C4-2B (cell line): ENCODE results near the gene AK9.
"Not testable (repeated sequence)": the region's sequence is repeated elsewhere in the genome, so short reads cannot be mapped to it uniquely, and the experiment has no call there.

Experiments
- H3K27ac ChIP-seq: fragments of 450-650 bp; 2 replicates; pipeline ENCODE4 v1.5.1; 2017
- ZFX ChIP-seq: fragments of 450-650 bp; IDR thresholded peaks from 2 replicates; pipeline ENCODE4 v1.6.1; 2017
- TF ChIP-seq, protein P1 (sequence below): fragments of 450-650 bp; conservative IDR thresholded peaks from 2 replicates; pipeline ENCODE4 v1.5.1; 2017; ENCODE audit warnings: mild to moderate bottlenecking

AK9 gene

DNA sequence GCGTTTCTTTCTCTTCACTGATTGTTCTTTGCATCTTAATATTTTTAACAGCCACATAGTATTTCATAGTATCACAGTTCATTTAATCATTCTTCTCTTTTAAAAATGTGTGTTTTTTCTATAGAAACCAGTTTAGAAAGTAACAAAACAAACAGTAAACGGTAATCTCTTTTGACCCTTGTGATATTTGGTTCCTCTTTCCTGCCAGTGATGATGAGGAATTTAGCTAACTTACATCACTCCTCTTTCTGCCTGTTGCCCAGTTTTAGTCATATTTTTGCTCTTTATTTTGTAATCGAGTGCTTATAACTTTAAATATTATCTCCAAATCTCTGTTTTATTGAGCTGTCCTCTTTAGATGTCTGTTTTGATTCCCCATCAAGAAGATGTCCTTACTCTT lies 169.9 kb downstream of the AK9 start:
- TF ChIP-seq, protein P1, sequence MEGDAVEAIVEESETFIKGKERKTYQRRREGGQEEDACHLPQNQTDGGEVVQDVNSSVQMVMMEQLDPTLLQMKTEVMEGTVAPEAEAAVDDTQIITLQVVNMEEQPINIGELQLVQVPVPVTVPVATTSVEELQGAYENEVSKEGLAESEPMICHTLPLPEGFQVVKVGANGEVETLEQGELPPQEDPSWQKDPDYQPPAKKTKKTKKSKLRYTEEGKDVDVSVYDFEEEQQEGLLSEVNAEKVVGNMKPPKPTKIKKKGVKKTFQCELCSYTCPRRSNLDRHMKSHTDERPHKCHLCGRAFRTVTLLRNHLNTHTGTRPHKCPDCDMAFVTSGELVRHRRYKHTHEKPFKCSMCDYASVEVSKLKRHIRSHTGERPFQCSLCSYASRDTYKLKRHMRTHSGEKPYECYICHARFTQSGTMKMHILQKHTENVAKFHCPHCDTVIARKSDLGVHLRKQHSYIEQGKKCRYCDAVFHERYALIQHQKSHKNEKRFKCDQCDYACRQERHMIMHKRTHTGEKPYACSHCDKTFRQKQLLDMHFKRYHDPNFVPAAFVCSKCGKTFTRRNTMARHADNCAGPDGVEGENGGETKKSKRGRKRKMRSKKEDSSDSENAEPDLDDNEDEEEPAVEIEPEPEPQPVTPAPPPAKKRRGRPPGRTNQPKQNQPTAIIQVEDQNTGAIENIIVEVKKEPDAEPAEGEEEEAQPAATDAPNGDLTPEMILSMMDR = no peak
- no peak for TF ChIP-seq ZFX
- no peak overlapping the region for H3K27ac ChIP-seq

DNA sequence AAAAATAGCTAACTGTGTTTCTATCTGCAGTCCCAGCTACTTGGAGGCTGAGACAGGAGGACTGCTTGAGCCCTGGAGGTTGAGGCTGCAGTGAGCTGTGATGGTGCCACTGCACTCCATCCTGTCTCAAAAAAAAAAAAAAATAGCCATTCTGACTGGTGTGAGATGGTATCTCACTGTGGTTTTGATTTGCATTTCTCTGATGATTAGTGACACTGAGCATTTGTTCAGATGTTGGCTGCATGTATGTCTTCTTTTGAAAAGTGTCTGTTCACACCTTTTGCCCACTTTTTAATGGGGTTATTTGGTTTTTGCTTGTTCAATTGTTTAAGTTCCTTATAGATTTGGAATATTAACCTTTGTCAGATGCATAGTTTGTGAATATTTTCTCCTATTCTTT lies 171.4 kb downstream of the AK9 start:
- H3K27ac ChIP-seq = not testable (repeated sequence)

DNA sequence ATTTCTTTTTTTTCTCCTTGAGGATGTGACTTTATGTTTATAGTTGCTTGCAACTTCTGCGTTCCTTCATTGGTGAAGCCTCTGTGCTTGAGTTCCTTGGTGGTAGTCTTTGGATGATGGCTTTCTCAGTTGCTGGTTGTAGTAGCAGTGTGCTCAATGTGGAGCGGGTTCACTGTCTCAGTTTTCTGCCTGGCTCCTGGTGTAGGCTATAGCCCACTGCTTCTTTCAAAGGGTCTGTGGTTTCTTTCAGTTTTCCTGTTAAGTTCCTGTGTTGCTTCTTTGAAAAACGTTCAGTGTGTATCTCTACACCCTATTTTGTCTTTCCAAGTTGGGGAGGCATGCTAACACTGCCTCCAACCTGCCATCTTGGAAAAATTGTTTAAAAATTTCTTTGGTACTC lies 174.1 kb downstream of the AK9 start:
- no peak for TF ChIP-seq ZFX
- TF ChIP-seq, protein P1 = no peak
- H3K27ac ChIP-seq = no peak overlapping the region

DNA sequence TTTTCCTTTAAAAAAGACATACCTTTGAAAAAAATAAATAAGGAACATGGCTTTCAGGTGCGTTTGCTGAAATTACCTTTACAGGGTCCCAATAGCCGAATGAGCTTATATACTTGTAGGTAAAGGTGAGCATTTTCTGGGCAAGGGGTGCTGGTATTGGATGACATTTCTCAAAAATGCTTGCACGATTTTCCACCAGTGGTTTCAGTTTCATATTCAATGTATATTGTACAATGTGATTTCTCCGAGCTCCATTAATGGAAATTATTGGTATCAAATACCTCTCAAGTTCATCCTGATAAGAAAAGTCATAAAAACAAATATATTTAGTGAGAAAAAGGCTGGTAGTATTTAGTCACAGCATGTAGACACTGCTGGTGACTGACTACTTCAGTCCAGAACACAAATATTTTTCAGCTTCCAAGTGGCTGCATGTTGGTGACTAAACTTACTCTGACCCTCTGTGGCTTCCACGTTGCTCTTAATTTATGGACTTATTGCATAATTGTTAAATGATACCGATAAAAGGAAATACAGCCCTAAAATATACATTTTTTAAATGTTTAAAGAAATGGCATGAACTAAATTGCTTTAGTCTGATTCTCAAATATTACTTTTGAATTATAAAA lies 175.1 kb downstream of the AK9 start:
- no peak overlapping the region for H3K27ac ChIP-seq
- no peak for TF ChIP-seq ZFX
- TF ChIP-seq, protein P1 = no peak

DNA sequence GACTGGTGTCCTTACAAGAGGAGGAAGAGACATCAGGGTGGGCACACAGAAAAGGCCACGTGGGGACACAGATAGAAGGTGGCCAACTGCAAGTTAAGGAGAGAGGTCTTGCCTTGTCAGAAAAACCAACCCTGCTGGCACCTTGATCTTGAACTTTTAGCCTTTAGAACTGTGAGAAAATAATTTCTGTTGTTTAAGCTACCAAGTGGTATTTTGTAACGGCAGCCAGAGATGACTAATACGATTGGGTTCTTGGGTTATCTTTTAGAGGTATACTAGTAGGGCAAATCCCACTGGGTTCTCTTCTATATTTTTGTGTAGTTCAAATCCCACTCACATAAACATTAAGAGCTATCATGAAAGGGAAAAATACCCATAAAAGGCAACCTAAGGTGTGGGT lies 176.1 kb downstream of the AK9 start:
- no peak overlapping the region; the same call in 1 of the 2 replicates for H3K27ac ChIP-seq
- TF ChIP-seq ZFX = no peak
- TF ChIP-seq, protein P1 = no peak

DNA sequence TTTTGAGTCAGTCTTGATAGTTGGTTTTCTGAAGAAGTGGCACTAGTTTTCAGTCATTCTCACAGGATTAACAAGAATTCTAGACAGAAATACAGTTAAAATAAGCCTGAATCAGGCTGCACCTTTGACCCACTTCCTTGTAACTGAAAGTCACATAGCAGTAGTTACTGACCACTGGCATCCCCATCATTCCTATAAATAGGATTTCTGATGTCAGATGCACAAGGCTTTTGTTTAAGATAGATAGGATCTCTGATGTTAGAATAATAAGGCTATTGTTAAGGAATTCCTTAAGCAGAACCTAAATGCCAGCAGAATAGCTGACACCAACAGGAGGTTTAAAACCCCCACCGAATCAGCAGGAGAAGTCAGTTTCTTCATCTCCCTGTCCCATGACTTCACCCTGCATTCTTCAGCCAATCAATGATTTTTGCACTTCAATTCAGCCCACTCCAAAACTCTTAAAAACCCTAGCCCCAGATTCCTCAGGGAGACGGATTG lies 177.4 kb downstream of the AK9 start:
- peak overlapping the region; percentile 66; the same call in 1 of the 2 replicates for H3K27ac ChIP-seq

DNA sequence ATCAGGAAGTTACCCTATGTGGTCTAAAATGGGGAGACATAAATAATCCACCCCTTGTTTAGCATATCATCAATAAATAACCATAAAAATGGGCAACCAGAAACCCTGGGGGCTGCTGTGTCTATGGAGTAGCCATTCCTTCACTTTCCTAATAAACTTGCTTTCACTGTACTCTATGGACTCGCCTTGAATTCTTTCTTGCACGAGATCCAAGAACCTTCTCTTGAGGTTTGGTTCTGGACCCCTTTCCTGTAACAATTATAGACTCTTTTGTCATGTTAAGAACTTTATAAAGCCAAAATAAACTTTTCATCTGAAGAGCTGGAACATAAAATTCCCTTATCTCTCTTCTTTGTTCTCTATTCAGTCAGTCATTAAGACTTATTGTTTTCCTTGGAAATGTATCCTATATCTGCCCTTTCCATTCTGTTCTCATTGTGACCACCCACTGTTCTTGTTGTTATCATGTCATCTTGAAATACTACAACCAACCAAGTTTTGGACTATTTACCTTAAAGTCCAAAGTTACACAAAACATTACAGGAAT lies 178.7 kb downstream of the AK9 start:
- H3K27ac ChIP-seq = peak overlapping the region; percentile 83; the same call in 1 of the 2 replicates

More for the DNA sequence above, 177.4 kb downstream of the AK9 start:
- TF ChIP-seq, protein P1 = no peak
- no peak for TF ChIP-seq ZFX

More for the DNA sequence above, 178.7 kb downstream of the AK9 start:
- TF ChIP-seq ZFX = no peak
- TF ChIP-seq, protein P1 = no peak
